DMS 273 treated with DMSO at 0.1 percent for 48 hours (cell line): ENCODE results near the gene TNFSF4.
"Not testable (repeated sequence)": the region's sequence is repeated elsewhere in the genome, so short reads cannot be mapped to it uniquely, and the experiment has no call there.

ENCODE experiments used
- DNase-seq: peaks from one replicate; lab custom pipeline; 2025; lab: John Stamatoyannopoulos, UW

Gene TNFSF4

DNA sequence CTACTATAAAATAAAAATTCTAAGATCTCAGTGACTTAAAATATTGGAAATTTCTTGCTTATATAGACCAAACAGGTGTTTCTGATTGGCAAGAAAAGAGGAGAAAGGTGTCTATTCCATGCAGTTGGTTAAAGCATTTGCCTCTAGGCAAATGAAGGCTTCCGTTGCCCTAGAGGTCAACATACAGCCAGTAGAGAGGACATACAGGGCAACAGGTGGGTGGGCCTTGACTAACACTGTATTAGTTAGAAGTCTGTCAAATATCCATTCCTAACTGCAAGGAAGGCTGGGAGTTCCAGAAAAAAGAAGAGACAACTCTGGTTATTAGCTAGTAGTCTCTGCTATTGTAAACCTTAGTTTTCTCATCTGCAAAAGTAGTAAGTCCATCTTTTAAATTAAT, 43.0 kb downstream of the TNFSF4 start:
- DNase-seq: no peak

DNA sequence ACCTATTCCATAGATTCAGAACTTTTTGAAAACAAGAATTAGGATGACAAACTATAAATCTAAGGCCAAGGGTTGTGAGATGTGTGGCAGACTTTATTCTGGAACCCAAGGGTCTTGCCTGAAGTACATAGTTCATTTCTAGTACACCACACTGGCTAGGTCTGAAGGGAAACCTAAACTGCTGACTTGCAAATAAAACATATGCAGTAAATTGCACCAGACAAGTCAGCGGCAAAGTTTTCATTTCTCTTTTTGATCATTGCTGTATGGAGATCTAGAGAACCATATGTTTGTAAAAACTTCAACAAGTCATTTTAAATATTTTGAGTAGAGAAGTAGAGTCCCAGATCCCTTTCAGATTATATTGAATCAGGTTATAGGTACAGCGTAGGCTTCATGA, 43.9 kb downstream of the TNFSF4 start:
- no peak for DNase-seq

DNA sequence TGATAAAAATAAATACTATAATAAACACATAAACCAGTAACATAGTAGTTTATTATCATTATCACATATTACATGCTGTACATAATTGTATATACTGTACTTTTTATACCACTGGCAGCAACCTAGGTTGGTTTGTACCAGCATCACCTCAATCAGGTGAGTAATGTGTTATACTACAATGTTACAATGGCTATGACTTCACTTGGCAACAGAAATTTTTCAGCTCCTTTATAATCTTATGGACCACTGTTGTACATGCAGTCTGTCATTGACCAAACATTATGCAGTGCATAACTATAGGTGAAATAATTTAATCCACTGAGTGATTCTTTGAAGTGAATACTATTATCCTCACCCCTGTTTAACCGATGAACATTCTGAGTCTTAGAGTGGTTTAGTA, 44.5 kb downstream of the TNFSF4 start:
- DNase-seq: no peak

DNA sequence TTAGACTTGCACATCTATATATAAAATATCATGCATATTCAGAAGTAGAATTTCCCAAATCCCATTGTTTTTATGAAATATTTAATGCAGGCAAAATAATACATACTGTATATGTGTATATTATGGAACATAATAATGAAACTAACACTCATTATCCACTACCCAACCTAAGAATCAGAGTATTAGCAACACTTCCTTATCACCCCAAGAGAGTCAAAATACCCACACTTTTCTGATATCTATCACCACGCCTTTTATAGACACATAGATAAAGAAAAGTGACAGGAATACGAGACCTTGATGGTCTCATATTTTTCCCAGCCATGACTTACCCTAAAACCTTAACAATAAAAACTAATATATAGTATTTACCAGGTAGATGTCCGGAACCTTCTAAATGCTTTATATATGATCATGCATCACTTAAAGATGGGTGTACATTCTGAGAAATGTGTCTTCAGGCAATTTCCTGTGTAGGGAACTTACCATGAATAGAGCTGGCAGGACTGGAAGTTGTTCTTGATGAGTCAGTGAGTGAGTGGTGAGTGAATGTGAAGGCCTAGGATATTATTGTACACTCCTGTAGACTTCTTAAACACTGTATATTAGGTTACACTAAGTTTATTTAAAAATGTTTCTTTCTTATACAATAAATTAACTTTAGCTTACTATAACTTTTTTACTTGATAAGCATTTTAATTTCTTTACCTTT, 45.5 kb downstream of the TNFSF4 start:
- DNase-seq: no peak

DNA sequence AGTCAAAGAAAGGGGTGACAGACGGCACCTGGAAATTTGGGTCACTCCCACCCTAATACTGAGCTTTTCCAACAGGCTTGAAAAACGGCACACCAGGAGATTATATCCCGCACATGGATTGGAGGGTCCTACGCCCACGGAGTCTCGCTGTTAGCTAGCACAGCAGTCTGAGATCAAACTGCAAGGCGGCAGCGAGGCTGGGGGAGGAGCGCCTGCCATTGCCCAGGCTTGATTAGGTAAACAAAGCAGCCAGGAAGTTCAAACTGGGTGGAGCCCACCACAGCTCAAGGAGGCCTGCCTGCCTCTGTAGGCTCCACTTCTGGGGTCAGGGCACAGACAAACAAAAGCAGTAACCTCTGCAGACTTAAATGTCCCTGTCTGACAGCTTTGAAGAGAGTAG, 53.2 kb downstream of the TNFSF4 start:
- not testable (repeated sequence) for DNase-seq

DNA sequence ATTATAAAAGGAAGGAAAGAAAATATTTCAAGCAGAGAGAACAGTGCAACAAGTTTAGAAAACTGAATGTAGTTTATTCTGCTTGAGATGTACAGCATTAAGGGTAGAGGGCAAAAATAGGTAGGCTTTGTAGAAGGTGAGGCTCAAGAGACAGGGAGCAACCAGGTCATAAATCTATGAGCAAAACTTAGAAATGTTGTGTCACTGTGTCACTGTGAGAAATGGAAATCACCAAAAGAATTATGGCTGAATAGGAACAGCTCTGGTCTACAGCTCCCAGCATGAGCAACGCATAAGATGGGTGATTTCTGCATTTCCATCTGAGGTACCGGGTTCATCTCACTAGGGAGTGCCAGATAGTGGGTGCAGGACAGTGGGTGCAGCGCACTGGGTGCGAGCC, 53.6 kb downstream of the TNFSF4 start:
- DNase-seq: no peak

DNA sequence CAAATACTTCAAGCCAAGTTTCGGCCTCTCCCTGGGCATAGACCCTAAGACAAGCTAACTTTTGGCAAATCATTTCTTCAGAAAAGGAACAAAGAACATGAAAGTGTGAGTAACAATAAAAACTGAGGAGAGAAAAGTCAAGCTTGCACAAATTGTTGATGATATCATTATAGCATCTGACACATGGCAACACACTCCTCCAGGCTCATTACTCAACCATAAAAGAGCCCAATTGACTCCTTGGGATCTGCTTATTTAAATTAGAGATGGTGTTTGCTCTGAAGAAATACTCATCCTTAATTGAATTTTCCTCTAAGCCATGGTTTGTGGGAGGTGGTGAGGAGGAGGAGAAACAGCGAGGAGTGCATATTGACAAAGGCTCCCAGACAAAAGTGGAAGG, 54.5 kb downstream of the TNFSF4 start:
- DNase-seq: no peak

DNA sequence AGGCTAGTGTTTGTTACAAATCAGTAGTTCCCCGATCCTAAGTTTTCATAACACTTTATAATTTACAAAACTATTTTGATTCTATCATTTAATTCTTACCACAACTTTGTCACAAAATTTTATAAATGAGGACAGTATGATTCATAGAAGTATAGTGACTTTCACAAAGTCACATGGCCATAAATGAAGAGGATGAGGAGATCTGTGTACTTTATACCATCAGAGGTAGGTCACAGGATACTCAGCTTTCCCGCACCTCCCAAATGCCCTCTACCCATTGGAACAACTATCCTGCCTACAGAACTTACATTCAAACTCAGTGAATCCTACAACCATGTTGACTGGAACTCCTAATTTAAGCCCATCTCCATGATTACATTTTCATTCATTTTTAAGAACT, 56.3 kb downstream of the TNFSF4 start:
- no peak for DNase-seq

DNA sequence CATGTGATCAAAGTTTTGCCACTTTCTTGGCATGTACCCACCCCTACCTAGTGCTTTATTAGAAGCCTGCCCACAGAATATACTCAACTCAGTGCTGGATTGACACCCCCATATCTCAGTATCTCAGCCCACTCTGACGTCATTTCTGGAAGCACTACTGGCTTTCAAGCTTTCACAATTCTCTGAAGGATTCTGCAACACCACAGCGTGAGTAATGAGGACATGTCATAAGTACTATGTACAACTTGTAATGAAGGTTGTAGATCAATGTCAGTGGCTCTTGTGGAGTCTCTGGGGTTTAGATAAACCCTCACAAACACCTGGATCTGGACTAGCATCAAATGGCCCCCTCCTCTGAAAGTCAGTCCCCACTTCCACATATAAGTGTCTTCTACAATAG, 57.2 kb downstream of the TNFSF4 start:
- no peak for DNase-seq

DNA sequence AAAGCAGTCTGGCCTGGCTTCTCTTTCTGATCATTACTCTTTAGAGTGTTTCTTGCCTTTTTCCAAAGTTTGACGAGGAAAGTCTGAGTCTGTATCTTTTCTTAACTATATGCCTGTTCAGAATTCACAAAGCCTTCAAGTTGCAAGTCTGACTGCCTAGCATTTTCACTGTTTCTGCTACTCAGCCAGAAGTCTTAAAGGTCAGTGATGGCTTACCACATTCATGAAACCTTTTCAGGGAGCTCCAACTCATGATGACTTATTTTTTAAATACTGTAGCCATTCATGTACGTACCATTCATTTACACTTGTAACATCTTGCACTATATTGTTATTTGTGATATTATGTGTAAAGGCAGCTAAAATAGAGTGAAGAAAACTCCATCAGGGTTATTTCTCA, 58.2 kb downstream of the TNFSF4 start:
- DNase-seq: no peak

DNA sequence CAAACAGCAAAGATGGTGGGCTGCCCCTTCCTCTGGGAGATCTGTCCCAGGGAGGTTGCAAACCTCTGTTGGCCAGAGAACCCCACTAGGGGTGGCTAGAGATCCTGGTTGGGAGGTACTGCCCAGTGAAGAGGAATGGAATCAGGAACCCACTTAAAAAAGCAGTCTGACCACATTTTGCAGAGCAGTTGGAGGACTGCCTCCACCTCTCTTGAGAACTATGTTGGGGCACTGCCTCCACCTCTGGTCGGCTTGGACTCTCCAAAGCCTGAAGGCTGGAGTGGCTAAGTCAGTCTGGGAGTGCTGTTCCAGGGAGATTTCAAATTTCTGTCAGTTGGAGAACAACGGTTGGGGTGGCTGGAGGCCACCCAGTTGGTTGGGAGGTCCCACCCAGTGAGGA, 58.6 kb downstream of the TNFSF4 start:
- DNase-seq: no peak

DNA sequence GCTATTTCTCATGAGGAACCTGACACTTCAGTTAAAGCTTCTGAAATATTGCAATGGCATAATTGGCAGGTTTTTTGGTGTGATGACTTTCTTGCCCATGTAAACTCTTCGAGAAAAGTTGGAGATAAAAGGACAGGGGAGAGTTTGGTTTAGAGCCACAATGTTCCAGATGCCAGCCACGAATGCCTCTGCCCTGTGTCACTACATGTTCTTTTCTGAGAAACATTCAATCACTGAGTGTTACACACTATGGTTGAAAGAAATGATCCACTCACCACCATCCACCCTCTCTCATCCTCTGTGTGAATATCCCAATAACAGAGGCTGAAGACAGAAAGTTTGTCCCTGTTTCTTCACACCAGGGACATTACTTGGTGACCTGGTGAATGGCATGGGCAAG, 66.4 kb downstream of the TNFSF4 start:
- DNase-seq: no peak

DNA sequence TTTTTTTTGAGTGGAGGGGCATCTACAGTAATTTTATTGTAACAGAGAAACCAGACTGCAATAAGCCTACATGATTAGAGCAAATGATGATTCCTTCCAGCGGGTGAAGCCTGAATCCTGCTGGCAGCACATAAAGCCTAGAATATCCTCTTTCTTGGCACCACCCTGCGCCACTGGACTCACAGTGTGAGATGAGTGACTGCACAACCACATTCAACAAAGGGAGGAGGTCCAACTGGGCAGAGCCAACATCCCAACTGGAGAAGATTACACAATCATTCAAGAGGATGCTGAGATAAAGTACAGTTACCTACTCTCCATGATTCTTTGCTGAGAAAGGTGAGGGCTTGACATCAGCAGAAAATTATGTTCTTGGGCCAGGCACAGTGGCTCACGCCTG, 67.4 kb downstream of the TNFSF4 start:
- no peak for DNase-seq

DNA sequence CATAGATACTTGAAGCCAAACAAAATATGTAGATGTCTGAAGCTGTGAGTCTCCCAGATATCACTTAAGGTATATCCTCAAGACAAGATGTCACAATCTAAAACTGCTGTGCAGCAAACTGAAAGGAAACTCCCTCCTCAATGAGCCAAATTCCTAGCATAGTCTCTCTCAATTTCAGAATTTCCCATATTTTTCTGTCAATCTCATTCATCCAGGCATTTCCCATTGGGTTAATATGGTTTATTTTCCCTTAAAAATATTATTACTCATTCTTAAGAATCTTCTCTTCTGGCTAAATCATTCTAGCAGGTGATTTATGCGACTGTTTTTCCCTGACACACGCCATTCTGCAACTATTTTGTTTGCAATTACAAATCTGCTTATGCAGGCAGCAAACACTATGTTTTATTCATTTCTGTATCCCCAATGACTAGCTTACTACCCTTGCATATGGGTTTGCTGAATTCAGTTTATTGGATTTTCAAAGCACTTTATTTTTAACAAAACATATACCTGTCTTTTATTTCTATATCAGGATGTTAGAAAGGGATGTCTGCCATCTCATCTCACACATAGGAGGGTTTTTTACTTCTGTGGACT, 69.9 kb downstream of the TNFSF4 start:
- no peak for DNase-seq

DNA sequence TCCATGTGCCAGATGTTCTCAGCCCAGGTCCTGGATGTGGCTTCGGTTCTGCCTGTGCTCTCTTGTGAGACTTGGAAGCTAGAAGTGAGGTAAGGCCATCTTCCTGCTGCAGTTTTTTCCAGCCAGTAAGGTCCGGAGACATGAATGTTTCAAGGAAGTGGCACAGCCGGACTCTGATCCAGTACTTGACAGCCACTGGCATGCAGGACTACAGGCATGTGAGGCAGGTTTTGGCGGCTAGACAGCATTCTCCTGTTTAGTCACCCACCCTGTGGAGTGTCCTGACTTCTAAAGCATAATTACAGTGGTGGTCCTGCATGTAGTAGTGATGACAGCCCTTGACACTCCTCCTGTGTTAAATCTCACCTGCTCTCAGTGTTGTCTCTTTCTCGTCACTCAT, 72.3 kb downstream of the TNFSF4 start:
- DNase-seq: no peak

DNA sequence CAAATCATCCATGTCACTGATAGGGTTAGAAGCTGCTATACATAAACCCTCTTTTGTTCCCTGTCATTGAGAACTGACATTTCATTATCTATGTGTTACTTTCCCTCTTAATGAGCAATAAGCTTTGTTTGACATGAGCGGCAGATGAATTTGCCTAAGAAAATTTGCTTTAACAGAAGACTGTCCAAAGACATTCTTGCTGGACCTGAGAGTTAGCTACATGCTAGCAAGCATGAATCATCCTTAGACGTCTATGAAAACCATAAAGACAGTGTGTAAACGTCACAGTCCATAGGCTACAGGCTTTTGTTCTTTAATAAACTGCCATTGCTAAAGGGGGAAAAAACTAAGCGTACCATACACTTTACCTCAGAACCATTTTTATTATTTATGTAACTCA, 73.1 kb downstream of the TNFSF4 start:
- DNase-seq: no peak
